GM12892 (cell line): ENCODE measurements around the gene GIMD1.

ENCODE experiments used
- POLR2A ChIP-seq: IDR thresholded peaks from 2 replicates; pipeline ENCODE4 v1.6.1; 2011; ENCODE audit warnings: low read depth, low read length, control low read depth
- POLR2AphosphoS5 ChIP-seq: IDR thresholded peaks from 2 replicates; pipeline ENCODE4 v1.6.1; 2011; ENCODE audit warnings: low read depth, low read length, control low read depth

GRCh38 chr4:106318511-106318910 lies 50.1 kb downstream of the GIMD1 start:
- no peak for TF ChIP-seq POLR2AphosphoS5
- no peak for TF ChIP-seq POLR2A
